T follicular helper cell (primary cell): ENCODE results near the gene TRPT1.

Source experiments
- DNase-seq: peaks from one replicate; pipeline ENCODE4 v3.0.0-alpha.2; 2020; ENCODE audit warnings: low read depth

TRPT1 gene

GRCh38 chr11:64178951-64179639 is 46.9 kb downstream of the TRPT1 start:
- no peak for DNase-seq

GRCh38 chr11:64178203-64178602 is 47.8 kb downstream of the TRPT1 start:
- DNase-seq: no peak

GRCh38 chr11:64176751-64177150 is 49.2 kb downstream of the TRPT1 start:
- DNase-seq: no peak
